NCI-H748 (cell line): ENCODE data around the gene KRR1.
"Not testable (repeated sequence)": the region's sequence is repeated elsewhere in the genome, so short reads cannot be mapped to it uniquely, and the experiment has no call there.

ENCODE experiments used
- DNase-seq: peaks from one replicate; lab custom pipeline; 2025; ENCODE audit not compliant: unreplicated experiment; lab: John Stamatoyannopoulos, UW

KRR1 gene

GRCh38 chr12:75479963-75480461 is 31.4 kb downstream of the KRR1 start:
- DNase-seq: no peak

- DNase-seq: no peak
These were observed 33.2 kb downstream of the KRR1 start for GRCh38 chr12:75478116-75478794.

GRCh38 chr12:75477137-75477536 is 34.3 kb downstream of the KRR1 start:
- DNase-seq: no peak

GRCh38 chr12:75476071-75476470 is 35.3 kb downstream of the KRR1 start:
- DNase-seq: no peak

- no peak for DNase-seq
These were observed 37.3 kb downstream of the KRR1 start for GRCh38 chr12:75474116-75474515.

GRCh38 chr12:75471902-75472890 is 39.2 kb downstream of the KRR1 start:
- DNase-seq: no peak

GRCh38 chr12:75460204-75460603 is 51.2 kb downstream of the KRR1 start:
- DNase-seq: no peak

GRCh38 chr12:75459755-75460154 is 51.7 kb downstream of the KRR1 start:
- DNase-seq: no peak

- not testable (repeated sequence) for DNase-seq
These were observed 53.5 kb downstream of the KRR1 start for GRCh38 chr12:75457866-75458265.

- DNase-seq: no peak
These were observed 54.2 kb downstream of the KRR1 start for GRCh38 chr12:75457191-75457590.

GRCh38 chr12:75455839-75456238 is 55.6 kb downstream of the KRR1 start:
- DNase-seq: peak; percentile 39

- no peak for DNase-seq
These were observed 58.6 kb downstream of the KRR1 start for GRCh38 chr12:75452675-75453330.

- DNase-seq: no peak
These were observed 63.6 kb downstream of the KRR1 start for GRCh38 chr12:75447691-75448393.

GRCh38 chr12:75446857-75447256 is 64.6 kb downstream of the KRR1 start:
- no peak for DNase-seq

- DNase-seq: not testable (repeated sequence)
These were observed 66.3 kb downstream of the KRR1 start for GRCh38 chr12:75445137-75445507.

- DNase-seq: no peak
These were observed 66.8 kb downstream of the KRR1 start for GRCh38 chr12:75444429-75445136.

- no peak for DNase-seq
These were observed 67.7 kb downstream of the KRR1 start for GRCh38 chr12:75443709-75444108.

GRCh38 chr12:75442454-75442853 is 69.0 kb downstream of the KRR1 start:
- DNase-seq: not testable (repeated sequence)

GRCh38 chr12:75441687-75442449 is 69.5 kb downstream of the KRR1 start:
- DNase-seq: not testable (repeated sequence)
